H1 (cell line): Measurements from ENCODE around the gene ABCA5. TPM values are rescaled to one million over a fixed set of nuclear protein-coding genes. Genes with fewer than 3 reads are reported as not detected.

ENCODE experiments used
- CTCF ChIA-PET: fragments of 300-600 bp; sonication (Branson Sonifier 250); formaldehyde crosslinking; loops from one replicate; lab custom pipeline; 2021; ENCODE audit not compliant: partially characterized antibody; lab: Charles Lee
- POLR2A ChIA-PET: fragments of 300-600 bp; sonication (Branson Sonifier 250); formaldehyde crosslinking; loops from one replicate; lab custom pipeline; 2021; ENCODE audit warnings: inconsistent platforms; ENCODE audit not compliant: partially characterized antibody; lab: Charles Lee
- DNase-seq, 2 experiments: peaks; one replicate each; pipeline versions ENCODE4 v3.0.0 to v3.0.0-alpha.2; 2010 to 2022; ENCODE audit warnings: low spot score in 2 of 2, low read depth in 1 of 2, mixed read lengths in 1 of 2
- FAIRE-seq: peaks from 2 replicates; lab custom pipeline; 2011; peaks lifted over from hg19 to GRCh38; lab: Jason Lieb, UNC
- H2AFZ ChIP-seq: 2 replicates; pipeline ENCODE4 v1.8.1; 2012; ENCODE audit warnings: low read length, inconsistent platforms
- H2AK5ac ChIP-seq: 2 replicates; pipeline ENCODE4 v1.6.1; 2013; ENCODE audit warnings: low read depth, low read length
- H2BK120ac ChIP-seq: replicated peaks from 2 replicates; pipeline ENCODE3; 2013; ENCODE audit warnings: low read depth, low read length, inconsistent platforms
- H2BK12ac ChIP-seq: 2 replicates; pipeline ENCODE4 v1.6.1; 2013; ENCODE audit warnings: low read depth, low read length
- H2BK15ac ChIP-seq: 2 replicates; pipeline ENCODE4 v1.6.1; 2013; ENCODE audit warnings: low read length
- H2BK20ac ChIP-seq: 2 replicates; pipeline ENCODE4 v1.6.1; 2013; ENCODE audit warnings: low read length
- H2BK5ac ChIP-seq: 2 replicates; pipeline ENCODE4 v1.6.1; 2013; ENCODE audit warnings: low read depth, low read length
- H3K14ac ChIP-seq: 2 replicates; pipeline ENCODE4 v1.6.1; 2013; ENCODE audit warnings: inconsistent platforms; ENCODE audit not compliant: insufficient read length
- H3K18ac ChIP-seq: 2 replicates; pipeline ENCODE4 v1.6.1; 2013; ENCODE audit warnings: low read length; ENCODE audit errors: extremely low read depth
- H3K23ac ChIP-seq: 2 replicates; pipeline ENCODE4 v1.6.1; 2013; ENCODE audit warnings: inconsistent platforms; ENCODE audit not compliant: insufficient read length
- H3K23me2 ChIP-seq: 2 replicates; pipeline ENCODE4 v1.6.1; 2013; ENCODE audit warnings: low read depth, low read length
- H3K27ac ChIP-seq: 2 replicates; pipeline ENCODE4 v1.6.1; 2011; ENCODE audit warnings: low read depth, low read length, inconsistent platforms
- H3K27me3 ChIP-seq, 4 experiments: replicated peaks in 1 of 4; 1 replicate in 1 of 4; 2 replicates in 3 of 4; pipeline versions ENCODE4 v1.6.1 to v1.8.1; 2011 to 2013; ENCODE audit warnings: low read length in 3 of 4, mild to moderate bottlenecking in 3 of 4, inconsistent platforms in 2 of 4, mixed read lengths in 2 of 4, moderate library complexity in 1 of 4; ENCODE audit not compliant: control insufficient read depth in 3 of 4, insufficient read depth in 3 of 4; ENCODE audit errors: extremely low read depth in 1 of 4
- H3K36me3 ChIP-seq, 4 experiments: 2 replicates each; pipeline versions ENCODE4 v1.6.1 to v1.8.1; 2011 to 2013; ENCODE audit warnings: mild to moderate bottlenecking in 4 of 4, low read length in 3 of 4, moderate library complexity in 2 of 4, control low read depth in 1 of 4, inconsistent platforms in 1 of 4; ENCODE audit not compliant: insufficient read depth in 4 of 4, control insufficient read depth in 2 of 4
- H3K4ac ChIP-seq: replicated peaks from 2 replicates; pipeline ENCODE3; 2013; ENCODE audit warnings: low read length, low read depth, mixed read lengths, inconsistent platforms; ENCODE audit not compliant: insufficient read length
- H3K4me1 ChIP-seq, 4 experiments: replicated peaks in 1 of 4; 1 replicate in 1 of 4; 2 replicates in 3 of 4; pipeline versions ENCODE4 v1.6.1 to v1.8.1; 2011 to 2013; ENCODE audit warnings: low read length in 3 of 4, inconsistent platforms in 2 of 4, mixed read lengths in 1 of 4; ENCODE audit not compliant: insufficient read depth in 4 of 4, control insufficient read depth in 3 of 4
- H3K4me2 ChIP-seq, 2 experiments: 2 replicates each; pipeline versions ENCODE4 v1.6.1 to v1.8.1; 2011 to 2013; ENCODE audit warnings: low read depth in 2 of 2, low read length in 2 of 2, control low read depth in 1 of 2, inconsistent platforms in 1 of 2, mild to moderate bottlenecking in 1 of 2; ENCODE audit not compliant: insufficient read depth in 1 of 2
- H3K4me3 ChIP-seq, 4 experiments: fragments of 200-600, 300-600 bp in 1 of 4; sonication (generic), shearing (Covaris generic), sonication (Bioruptor Twin) in 1 of 4; 2 replicates each; pipeline versions ENCODE4 v1.5.1 to v1.8.1; 2011 to 2016; ENCODE audit warnings: low read length in 4 of 4, low read depth in 3 of 4, control low read depth in 2 of 4, inconsistent platforms in 2 of 4, mild to moderate bottlenecking in 2 of 4, mixed read lengths in 1 of 4, moderate library complexity in 1 of 4; ENCODE audit not compliant: insufficient read depth in 2 of 4; ENCODE audit errors: extremely low read depth in 1 of 4
- H3K56ac ChIP-seq: replicated peaks from 2 replicates; pipeline ENCODE3; 2013; ENCODE audit warnings: low read depth, mild to moderate bottlenecking, mixed read lengths, low read length, inconsistent platforms; ENCODE audit not compliant: insufficient read length
- H3K79me1 ChIP-seq: 2 replicates; pipeline ENCODE4 v1.6.1; 2013; ENCODE audit warnings: low read depth, low read length, control low read depth
- H3K79me2 ChIP-seq, 2 experiments: 2 replicates each; pipeline versions ENCODE4 v1.6.1 to v1.8.1; 2012 to 2013; ENCODE audit warnings: low read length in 2 of 2, mild to moderate bottlenecking in 2 of 2, inconsistent platforms in 1 of 2; ENCODE audit not compliant: insufficient read depth in 2 of 2, control insufficient read depth in 1 of 2
- H3K9ac ChIP-seq, 4 experiments: replicated peaks in 1 of 4; 1 replicate in 1 of 4; 2 replicates in 3 of 4; pipeline versions ENCODE4 v1.6.1 to v1.8.1; 2011 to 2013; ENCODE audit warnings: low read depth in 3 of 4, low read length in 3 of 4, control low read depth in 2 of 4, mild to moderate bottlenecking in 2 of 4, moderate library complexity in 2 of 4, inconsistent platforms in 1 of 4; ENCODE audit errors: extremely low read depth in 1 of 4
- H3K9me3 ChIP-seq, 2 experiments: 2 replicates each; pipeline versions ENCODE4 v1.6.1 to v1.8.1; 2012 to 2013; ENCODE audit warnings: mild to moderate bottlenecking in 2 of 2, moderate library complexity in 2 of 2, control low read depth in 1 of 2, inconsistent platforms in 1 of 2, low read depth in 1 of 2, low read length in 1 of 2, mixed read lengths in 1 of 2; ENCODE audit not compliant: insufficient read depth in 2 of 2
- H4K20me1 ChIP-seq, 2 experiments: replicated peaks in 1 of 2; 2 replicates each; pipeline versions ENCODE3 to v1.8.1; 2011 to 2013; ENCODE audit warnings: inconsistent platforms in 2 of 2, low read length in 2 of 2, mild to moderate bottlenecking in 1 of 2; ENCODE audit not compliant: insufficient read depth in 2 of 2, control insufficient read depth in 1 of 2
- H4K5ac ChIP-seq: 2 replicates; pipeline ENCODE4 v1.6.1; 2013; ENCODE audit warnings: low read length, low read depth, mixed read lengths, inconsistent platforms; ENCODE audit not compliant: insufficient read length
- H4K8ac ChIP-seq: 2 replicates; pipeline ENCODE4 v1.8.0; 2013; ENCODE audit warnings: mild to moderate bottlenecking, moderate library complexity, low read length, inconsistent platforms; ENCODE audit not compliant: insufficient read depth; ENCODE audit errors: extremely low read depth
- H4K91ac ChIP-seq: replicated peaks from 2 replicates; pipeline ENCODE3; 2013; ENCODE audit warnings: low read length, mixed read lengths, inconsistent platforms; ENCODE audit not compliant: insufficient read length
- ATF3 ChIP-seq: IDR thresholded peaks from 2 replicates; pipeline ENCODE4 v1.6.1; 2011; ENCODE audit warnings: low read depth, mild to moderate bottlenecking, low read length; ENCODE audit not compliant: insufficient read depth
- EGR1 ChIP-seq: IDR thresholded peaks from 2 replicates; pipeline ENCODE4 v1.6.1; 2011; ENCODE audit warnings: low read depth, low read length, borderline replicate concordance
- POLR2AphosphoS5 ChIP-seq: IDR thresholded peaks from 2 replicates; pipeline ENCODE4 v1.6.1; 2011; ENCODE audit warnings: low read depth, low read length
- USF2 ChIP-seq: IDR thresholded peaks from 2 replicates; pipeline ENCODE4 v1.6.1; 2011; ENCODE audit warnings: low read length, improper control_type of control experiment
- YY1 ChIP-seq: IDR thresholded peaks from 2 replicates; pipeline ENCODE4 v1.6.1; 2011; ENCODE audit warnings: low read depth, mild to moderate bottlenecking, low read length
- WGBS, 2 experiments: shearing (Covaris generic) in 1 of 2; methylation state at CpG; one replicate each; pipeline versions ENCODE4 v1.1.6 to v1.1.7; 2013 to 2015; ENCODE audit warnings: low lambda C conversion rate in 2 of 2, mixed read lengths in 2 of 2, inconsistent platforms in 1 of 2, low coverage in 1 of 2, missing lambda C conversion rate in 1 of 2; ENCODE audit not compliant: insufficient replicate concordance in 2 of 2, insufficient coverage in 1 of 2, insufficient read length in 1 of 2; ENCODE audit errors: extremely low coverage in 1 of 2, missing lambda C conversion rate in 1 of 2; 5-methylcytosine and 5-hydroxymethylcytosine counted together
- polyA plus RNA-seq, 7 experiments: library from polyadenylated mRNA; depleted of rRNA in 3 of 7; stranded (reverse) in 5 of 7; unstranded in 2 of 7; fragments of >200 nt in 5 of 7; fragments of 200-250 nt in 2 of 7; gene quantifications; 1 replicate in 5 of 7; 2 replicates in 1 of 7; 4 replicates in 1 of 7; pipeline versions ENCODE4 v1.2.1 to v1.2.3, GENCODE V29; 2011 to 2013; ENCODE audit warnings: missing spikeins in 2 of 7, mixed read lengths in 2 of 7
- total RNA-seq: library from RNA; stranded (reverse); fragmentation: NEBNext Ultra II Directional; extraction: Animal tissue kit (Norgen Biotek cat#: 25700); gene quantifications from 2 replicates; pipeline ENCODE4 v1.2.1, GENCODE V29; 2021

ABCA5 gene
- total and polyA plus RNA-seq, 2 of the 8 experiments (the other 6 are each of a cell fraction or from before 2014, with no cell fraction given), result 1.3 to 4.1 TPM

- no peak overlapping the region for H2BK120ac ChIP-seq
Observed at GRCh38 chr17:69346766-69347165, 19.8 kb upstream of the ABCA5 start.

More at GRCh38 chr17:69346766-69347165, 19.8 kb upstream of the ABCA5 start:
- no peaks in the 10 kb centered on the region for H3K36me3 ChIP-seq
- no peak overlapping the region for H3K18ac ChIP-seq
- no peak overlapping the region for H2AK5ac ChIP-seq
- DNase-seq (no peak), FAIRE-seq (no peak)
- H4K20me1 ChIP-seq, result no peaks in the 10 kb centered on the region
- TF ChIP-seq ATF3 (no peak), POLR2AphosphoS5 (no peak), EGR1 (no peak), USF2 (no peak), YY1 (no peak)
- no peak overlapping the region for H3K27ac ChIP-seq
- WGBS, 2 experiments, result 90% methylated on average over 4 of the region's 7 CpGs; no CpG with 5 or more reads in 1 of the 2 experiments
- H3K9ac ChIP-seq, result no peak overlapping the region
- no peak overlapping the region for H2BK12ac ChIP-seq
- no peak overlapping the region; the same call in 1 of the 2 replicates for H2BK15ac ChIP-seq
- H3K79me1 ChIP-seq, result no peaks in the 10 kb centered on the region
- H3K14ac ChIP-seq, result no peak overlapping the region
- no peak overlapping the region for H3K4me3 ChIP-seq
- H2AFZ ChIP-seq, result no peak overlapping the region
- H4K91ac ChIP-seq, result no peak overlapping the region
- H2BK20ac ChIP-seq, result no peak overlapping the region
- H4K5ac ChIP-seq, result no peak overlapping the region
- no peak overlapping the region for H3K4me2 ChIP-seq
- H3K23me2 ChIP-seq, result no peaks in the 10 kb centered on the region; the same call in 1 of the 2 replicates
- POLR2A ChIA-PET, result no interaction called here
- no peak overlapping the region for H4K8ac ChIP-seq
- no peak overlapping the region for H3K4ac ChIP-seq
- no peak overlapping the region for H3K23ac ChIP-seq
- no peaks in the 10 kb centered on the region for H3K79me2 ChIP-seq
- no peaks in the 10 kb centered on the region; a peak in 3 of 7 replicates for H3K4me1 ChIP-seq
- no peak overlapping the region for H3K56ac ChIP-seq
- CTCF ChIA-PET, result interaction anchor here (0.7 to 4.5 kb wide), 5 partner anchors 12 to 220 kb away, joined by 4 to 25 read pairs (median 6); no protein-coding TSS in a partner anchor
- no peaks in the 10 kb centered on the region for H3K27me3 ChIP-seq
- H3K9me3 ChIP-seq, result no peaks in the 10 kb centered on the region
- no peak overlapping the region for H2BK5ac ChIP-seq
